ENCODE results near the gene CBLB.

Gene CBLB

DNA sequence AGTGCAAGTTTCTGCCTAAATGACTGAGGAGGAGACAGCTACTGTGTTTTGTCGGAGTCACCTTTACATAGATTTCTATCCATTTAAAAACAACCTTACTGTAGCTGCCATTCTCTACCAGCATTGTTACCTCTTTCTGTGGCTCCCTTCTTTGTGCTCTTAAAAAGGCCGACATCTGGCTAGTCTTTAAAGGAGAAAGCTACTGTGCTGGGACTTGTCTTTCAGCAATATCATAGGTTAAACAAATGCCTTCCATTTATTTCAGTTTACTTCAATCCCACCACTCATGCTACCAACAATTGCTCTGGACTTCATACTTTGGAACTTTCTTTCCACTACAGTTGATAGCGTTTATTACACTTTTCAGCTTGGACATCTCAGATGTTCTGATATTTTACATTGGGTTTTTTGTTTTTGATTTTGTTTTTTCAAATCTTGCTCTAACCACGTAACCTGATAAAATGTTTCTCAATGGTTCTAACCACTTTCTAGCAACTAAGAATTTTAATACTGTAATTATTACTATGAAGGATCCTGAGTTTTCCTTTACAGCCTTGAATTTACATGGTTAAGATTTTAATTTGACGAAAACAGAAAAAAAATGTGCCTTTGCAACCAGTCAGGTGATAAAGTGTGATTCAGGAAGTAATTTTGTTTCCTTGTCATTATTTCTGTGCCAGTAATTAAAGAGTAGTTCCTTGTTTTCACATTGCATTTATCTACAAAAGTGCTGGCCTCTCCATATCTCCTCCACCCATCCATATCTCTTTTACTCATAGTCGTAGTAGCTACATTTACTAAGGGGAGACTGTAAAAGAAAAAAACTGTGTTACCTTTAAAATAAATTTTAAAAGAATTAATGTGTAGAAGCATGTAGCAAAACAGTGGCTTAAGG, 1.3 kb upstream of the CBLB start:
- no peak for DNase-seq (ENCODE audit: low read depth in 2 of 2)

DNA sequence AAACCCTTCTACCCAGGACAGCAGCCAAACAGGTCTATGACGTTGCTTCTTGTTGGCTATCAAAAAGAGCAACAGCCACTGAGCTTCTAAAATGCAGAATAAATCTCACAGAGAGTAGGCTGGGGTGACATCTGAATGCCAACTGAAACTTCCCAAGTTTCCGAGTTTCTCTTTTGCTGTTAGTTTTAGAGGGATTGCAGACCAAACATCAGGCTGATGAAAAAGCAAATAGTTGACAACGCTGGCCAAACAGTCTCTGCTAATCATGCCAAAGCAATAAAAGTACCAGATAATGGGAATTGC, 670 bp upstream of the CBLB start:
- DNase-seq (ENCODE audit: low read depth in 2 of 2), result no peak

DNA sequence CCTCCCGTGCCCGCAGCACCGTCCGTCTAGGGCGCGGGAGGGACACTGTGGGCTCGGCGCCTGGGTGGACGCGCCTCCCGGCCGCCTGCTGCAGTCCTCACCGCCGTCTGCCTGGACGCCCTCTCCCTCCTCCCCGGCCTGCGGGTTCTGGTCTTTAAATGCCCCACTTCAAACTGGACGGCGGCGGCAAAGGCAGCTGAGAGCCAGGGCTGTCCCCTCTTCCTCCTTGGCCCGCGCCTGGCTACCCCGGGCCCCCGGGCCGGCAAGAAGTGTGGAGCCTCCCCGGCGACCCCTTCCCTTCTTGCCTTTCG, 426 bp downstream of the CBLB start:
- no peak for DNase-seq (ENCODE audit: low read depth in 2 of 2)

DNA sequence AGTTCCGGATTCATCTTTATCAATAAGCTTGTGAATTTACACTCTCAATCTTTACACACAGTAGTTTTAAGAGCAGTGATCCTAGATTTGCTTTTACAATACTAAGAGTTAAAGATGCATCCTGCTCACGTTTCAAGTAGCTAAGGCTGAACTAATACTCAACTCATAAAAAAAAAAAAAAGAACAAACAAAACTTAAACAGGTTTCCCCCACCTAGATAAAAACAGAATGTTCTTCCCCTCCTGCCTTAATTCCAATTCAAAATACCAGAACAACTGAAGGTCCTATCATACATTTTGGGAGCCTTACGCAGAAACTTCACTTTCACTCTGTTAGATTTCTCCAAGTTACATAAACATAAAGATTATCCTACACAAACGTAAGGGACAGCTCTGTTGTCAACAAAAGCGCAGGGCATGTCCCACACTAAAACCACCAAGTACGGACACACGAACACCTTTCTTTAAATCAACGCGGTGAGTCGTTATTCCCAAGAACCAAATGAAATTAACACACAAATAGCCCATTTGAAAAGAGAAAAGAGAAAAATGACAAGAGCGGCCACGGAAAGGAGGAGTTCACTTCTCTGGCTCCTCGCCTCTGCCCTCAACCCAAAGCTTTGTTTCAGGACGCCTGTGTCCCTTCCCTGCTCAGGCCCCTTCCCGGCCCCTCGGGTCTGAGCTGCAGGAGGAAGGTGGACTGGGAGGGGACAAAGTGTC, 941 bp downstream of the CBLB start:
- DNase-seq (ENCODE audit: low read depth in 2 of 2), result no peak

DNA sequence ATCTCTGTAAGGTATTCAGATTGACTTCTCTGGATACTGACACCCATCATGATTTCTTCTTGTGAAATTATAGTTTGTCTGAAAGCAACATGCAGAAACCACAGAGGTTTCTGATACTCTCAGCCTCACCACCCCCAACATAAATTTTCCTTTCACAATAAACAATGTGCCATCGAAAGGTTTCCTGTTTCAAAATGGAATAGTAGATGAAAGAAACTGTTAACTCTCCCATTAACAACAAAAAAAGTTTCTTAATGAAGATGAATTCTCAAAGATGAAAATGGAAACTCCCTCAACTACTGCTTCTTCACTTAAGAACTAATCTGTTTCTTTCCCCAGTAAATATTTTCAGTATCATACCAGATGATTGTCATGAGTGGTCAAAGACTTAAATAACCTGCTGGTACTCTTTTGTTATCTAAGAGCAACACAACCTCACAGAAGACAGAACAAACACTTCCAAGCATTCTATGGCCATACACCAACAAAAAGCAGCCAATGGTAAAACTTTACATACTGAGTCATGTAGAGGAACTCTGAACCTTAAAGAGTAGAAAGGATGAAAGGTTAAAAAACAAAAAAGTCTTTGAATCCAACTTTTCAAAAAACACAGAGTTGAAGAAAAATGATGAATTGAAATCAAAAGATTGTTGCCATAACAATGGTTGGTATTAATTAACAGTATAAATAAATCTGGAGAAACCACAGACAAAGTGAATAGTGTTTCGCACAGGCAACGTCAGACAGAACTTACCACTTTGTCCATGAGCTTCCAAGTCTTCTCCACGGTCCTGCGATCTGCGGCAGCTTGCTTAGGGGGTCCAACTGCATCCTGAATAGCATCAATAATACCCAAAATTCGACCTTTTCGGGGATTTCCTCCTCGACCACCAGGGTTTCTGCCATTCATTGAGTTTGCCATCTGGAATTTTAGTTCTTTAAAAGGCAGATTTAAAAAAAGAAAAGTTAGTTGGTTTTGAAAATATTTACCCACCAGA, 1.9 kb downstream of the CBLB start:
- DNase-seq (ENCODE audit: low read depth in 2 of 2), result no peak

DNA sequence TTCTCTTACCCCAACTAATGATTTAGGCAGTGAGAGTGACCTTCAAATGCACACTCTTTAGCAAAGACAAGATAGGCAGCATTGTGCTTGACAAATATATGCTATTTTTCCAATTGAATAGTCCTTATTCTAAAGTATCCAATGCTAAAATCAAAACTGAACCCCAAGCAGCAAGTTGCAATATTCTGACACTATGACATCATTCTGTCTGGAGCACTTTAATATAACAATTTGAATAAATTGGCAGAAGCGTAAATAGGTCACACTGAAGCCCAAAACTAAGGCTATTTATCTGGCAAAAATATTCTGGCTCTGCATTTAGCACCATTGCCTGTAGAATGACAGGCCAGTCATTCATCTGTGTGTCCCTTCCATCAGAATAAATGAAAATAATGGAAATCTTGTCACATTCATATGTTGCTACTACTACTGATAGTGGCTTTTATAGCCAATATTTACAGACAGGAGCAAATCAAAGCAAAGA, 2.9 kb downstream of the CBLB start:
- DNase-seq (ENCODE audit: low read depth in 2 of 2), result no peak

DNA sequence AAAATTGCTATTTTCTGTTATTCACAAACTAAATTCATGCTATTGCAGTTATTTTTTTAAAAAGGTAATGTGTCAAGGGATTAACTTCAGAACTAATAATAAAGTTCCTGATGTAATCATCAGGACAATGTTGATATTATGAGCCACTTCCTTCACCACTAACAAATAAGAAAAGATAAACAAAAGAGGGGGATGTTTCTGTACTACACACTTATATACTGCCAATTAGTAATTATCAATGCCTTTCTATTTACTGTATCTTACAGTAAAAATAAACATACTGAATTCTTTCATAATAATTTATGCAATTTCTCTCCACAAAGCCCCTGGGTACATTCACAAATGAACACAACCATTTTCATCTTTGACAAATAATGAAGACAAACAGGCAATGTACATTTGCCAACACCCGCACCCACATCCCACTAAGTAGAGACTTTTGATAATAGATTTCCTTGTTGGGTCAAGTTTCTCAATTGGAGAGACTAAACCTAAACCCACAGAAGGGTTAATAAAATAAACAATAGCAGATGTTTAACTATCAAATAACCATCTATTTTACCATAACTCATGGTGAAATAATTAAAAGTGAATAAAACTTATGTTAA, 3.7 kb downstream of the CBLB start:
- DNase-seq (ENCODE audit: low read depth in 2 of 2), result no peak

DNA sequence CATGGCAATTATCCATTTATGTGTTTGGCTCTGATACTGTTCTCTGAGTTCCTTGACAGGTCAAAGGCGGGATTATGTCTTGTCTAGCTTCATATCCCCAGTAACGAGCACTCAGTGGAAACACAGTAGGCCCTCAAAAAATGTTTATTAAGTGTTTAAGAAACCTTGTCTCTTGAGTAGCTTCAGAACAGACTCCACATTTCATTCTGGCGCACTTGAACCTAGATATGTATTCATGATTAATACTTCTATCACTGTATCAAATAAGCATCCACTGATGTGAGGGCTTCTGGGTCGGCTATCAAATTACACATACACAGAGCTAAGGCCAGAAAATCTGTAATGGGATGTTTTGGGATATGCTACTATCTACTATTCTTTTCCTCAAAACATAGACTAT, 4.6 kb downstream of the CBLB start:
- DNase-seq (ENCODE audit: low read depth in 2 of 2), result no peak

DNA sequence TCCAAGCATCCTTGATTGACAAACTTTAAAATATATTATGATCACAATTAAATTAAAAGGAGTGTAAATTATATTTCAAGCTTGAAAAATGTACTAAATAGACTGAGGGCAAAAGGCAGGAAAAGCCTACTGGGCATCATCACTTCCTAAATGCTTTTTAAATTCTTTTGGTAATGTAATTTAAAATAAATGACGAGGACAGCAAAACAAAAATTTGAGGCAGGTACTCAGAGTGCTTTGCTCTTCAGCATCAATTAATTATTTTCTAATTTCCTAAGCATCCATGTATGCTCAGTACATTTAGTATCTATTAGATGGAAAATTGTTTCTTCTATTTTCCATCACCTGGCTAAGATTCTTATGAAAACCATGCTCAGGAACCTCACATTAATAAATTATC, 5.2 kb downstream of the CBLB start:
- no peak for DNase-seq (ENCODE audit: low read depth in 2 of 2)

DNA sequence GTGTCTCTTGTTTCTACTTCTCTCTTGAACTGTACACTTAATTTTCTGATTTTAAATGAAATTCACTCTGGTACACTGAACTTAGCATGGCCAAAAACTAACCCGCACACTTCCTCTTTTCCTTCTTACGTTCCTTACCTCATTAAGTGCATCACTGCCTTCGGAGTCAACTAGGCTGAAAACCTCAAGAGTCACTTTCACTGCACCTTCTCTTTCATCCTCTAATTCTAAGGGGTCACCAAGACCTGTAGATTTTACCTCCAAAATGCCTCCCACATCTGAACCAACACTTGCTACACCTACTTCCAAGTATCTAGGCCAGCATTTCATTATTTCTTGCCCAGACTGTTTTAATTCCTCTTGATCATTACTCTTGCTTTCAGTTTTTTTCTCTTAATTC, 6.6 kb downstream of the CBLB start:
- no peak for DNase-seq (ENCODE audit: low read depth in 2 of 2)

DNA sequence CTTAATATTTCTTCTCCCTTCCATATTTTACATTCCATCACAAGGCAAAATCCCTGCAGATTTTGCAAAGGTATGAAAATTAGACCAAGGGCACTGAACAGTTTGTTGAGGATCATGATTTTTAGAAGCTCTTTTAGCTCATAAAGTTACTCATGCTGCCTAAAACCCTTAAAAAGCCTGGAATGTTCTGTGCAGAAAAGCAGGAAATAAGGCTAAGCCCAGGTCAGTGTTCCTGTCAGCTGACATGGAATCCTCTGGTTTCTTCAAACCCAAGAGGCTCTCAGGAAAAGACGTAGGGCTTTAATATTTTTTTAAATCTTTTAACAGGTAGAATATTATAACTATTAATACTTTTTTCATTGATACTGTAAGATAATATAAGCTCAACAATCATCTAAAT, 8.2 kb downstream of the CBLB start:
- DNase-seq (ENCODE audit: low read depth in 2 of 2), result no peak

DNA sequence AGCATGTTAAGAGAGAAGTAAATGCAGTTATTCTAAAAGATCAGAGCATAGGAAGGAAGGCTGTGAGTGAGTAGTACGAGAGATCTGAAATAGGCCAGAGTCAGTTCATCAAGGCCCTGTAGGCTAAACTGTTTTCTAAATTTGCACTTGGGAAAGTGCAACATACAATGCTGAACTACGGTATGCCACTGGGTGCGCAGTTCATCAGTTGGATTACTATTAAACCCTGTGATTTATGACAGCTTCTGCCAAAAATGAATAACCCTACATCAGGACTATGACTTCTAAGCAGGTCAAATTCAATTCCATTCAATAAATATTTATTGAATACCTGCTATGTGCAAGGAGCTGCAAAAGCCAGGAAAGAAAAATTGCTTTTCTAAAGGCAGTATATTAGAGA, 10.8 kb downstream of the CBLB start:
- DNase-seq (ENCODE audit: low read depth in 2 of 2), result no peak

DNA sequence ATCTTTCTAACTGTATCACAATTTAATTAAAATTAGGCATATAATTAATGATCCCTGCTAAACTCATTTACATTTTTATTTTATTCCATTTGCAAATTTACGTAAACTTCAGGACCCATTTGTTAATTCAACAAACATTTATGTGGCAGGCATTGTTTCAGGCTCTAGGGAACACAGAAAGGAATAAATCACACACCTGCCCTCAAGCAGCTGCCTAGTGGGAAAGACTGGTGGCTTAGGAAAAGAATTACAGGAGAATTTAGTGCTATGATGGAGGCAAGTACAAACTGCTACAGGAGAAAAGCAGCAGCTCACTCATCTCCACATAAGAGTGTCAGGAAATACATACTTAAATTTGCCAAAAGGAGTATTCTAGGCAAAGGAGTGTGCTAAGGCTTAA, 11.2 kb downstream of the CBLB start:
- no peak for DNase-seq (ENCODE audit: low read depth in 2 of 2)

DNA sequence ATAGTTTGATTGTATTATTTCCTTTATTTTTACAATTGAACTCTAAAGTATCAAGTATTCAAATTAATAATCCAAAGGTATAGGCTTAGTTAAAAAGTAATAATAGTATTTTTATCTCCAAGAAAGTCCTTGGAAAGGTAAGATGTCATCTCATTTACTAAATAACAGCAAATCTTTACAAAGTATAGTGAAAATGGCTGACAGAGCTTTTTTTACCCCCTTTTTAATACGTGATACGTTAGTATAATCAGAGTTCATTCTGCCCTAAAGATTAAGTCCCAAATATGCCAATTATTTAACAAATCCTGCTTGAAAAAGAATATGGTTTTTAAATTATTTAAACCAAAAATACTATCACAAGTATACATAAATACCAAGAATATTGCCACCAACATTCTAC, 12.2 kb downstream of the CBLB start:
- no peak for DNase-seq (ENCODE audit: low read depth in 2 of 2)

DNA sequence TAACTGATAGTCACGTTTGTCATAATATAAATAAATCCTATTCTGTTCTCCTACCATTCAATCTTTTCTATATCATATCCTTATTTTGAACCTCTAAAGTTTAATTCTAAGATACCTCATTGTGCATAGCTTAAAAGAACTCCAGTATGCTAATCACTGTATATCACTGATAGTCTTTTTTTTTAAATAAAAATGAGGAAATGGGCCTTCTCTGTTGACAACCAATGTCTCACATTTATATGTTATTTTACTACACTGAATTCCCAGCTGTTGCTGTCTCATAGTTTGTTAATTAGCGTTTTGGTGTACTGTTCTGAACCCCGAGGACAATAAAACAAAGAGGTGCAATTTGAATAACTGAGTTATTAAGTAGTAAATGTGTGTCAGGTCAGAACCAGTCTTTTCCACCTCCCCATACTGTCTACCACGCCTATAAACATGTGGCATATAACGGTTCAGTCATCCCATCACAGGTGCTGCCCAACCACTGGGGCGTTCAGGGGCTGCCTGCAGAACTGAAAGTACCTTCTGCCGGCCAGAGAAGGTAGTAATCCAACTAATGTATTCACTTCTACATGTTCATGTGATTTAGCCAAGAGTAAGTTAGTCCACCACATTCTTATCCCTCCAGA, 14.9 kb downstream of the CBLB start:
- DNase-seq (ENCODE audit: low read depth in 2 of 2), result no peak

DNA sequence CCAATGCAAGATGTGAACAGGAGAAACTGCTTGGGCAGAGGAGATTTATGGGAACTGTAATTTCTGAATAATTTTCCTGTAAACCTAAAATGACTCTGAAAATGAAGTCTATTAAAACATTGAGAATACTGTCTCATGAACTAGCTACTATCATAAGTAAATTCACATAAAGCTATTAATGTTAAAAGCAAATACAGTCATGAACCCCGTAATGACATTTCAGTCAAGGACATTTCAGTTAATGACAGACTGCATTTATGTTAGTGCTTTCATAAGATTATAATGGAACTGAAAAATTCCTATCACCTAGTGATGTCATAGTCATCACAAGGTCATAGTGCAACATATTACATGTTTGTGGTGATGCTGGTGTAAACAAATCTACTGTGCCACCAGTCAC, 17.2 kb downstream of the CBLB start:
- DNase-seq (ENCODE audit: low read depth in 2 of 2), result no peak

DNA sequence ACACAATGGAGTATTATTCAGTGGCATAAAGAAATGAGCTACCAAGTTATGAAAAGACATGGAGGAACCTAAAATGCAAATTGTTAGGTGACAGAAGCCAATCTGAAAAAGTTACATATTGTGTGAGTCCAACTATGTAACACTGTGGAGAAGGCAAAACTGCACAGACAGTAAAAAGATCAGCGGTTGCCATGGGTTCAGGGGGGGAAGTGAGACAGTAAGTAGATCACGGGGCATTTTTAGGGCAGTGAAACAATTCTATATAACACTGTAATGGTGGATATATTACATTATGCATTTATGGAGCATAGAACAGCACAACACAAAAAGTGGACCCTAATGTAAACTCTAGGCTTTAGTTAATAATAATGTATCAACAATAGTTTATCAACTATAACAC, 17.6 kb downstream of the CBLB start:
- no peak for DNase-seq (ENCODE audit: low read depth in 2 of 2)

DNA sequence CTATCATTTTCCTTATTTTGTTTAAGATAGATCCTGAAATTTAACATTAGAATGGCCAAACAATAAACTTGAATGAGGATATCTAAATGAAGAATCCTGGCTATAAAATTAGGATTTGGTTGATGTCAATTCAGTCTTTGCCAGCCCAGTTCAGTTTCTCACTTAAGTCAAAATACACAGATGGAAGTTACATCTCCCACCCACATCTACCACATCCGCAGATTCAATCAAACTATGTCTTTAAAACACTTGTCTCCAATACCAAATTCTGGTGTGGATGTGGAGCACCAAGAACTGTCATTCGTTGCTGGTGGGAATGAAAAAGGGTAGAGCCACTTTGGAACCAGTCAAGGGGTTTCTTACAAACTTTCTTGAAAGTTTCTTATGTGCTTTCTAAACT, 18.2 kb downstream of the CBLB start:
- no peak for DNase-seq (ENCODE audit: low read depth in 2 of 2)

DNA sequence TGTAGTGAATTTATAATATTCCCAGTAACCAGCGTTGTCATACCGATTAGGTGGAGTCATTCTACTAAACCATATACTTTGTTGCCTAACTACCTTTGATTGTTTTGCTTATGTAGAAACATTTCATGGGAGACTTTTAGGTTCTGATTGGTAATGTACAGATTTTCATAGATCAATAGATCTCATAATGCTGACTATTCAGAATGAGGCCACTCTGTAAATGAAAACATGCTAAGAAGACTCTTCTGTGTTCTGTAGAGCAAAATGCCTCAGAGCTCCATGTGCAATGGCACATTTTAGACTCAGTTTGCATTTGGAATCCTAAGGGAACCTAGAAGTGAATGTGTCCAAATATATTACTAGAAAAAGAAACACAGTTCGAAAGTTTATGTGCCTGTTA, 20.0 kb downstream of the CBLB start:
- DNase-seq (ENCODE audit: low read depth in 2 of 2), result no peak

DNA sequence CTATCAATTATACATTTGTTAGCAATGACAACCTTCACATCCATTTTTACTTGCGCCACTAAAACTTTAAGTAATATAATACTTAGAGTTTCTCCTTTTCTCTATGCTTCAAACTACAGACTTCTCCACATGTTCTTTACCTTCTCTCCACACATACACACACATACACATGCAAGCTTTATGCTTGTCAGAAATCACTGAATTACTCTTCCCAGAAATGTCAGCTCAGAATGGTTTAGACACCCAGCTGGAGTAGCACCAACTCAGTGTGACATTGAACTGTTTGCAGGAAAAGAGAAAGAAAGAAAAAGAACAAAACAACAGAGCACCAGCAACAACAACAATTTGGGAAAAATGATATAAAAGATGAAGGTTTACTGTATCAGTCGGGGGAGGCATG, 20.9 kb downstream of the CBLB start:
- DNase-seq (ENCODE audit: low read depth in 2 of 2), result no peak

DNA sequence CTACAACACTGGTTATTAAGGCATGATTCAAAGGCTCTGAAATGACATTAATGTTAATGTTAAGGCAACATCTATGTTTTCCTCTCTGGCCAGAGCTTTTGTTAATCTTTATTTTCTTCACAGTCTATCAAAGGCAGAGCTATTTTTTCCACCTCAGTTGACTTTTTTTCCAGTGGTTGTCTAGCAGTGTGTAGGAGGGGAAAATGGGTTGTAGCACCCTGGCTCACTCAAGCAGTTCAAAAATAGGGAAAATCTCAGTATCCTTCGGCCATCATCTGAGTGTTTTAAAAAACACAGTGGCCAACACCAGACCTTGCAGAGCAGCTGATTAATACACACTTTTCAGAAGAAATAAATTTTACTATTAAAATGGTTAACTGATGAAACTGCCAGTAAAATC, 21.4 kb downstream of the CBLB start:
- DNase-seq (ENCODE audit: low read depth in 2 of 2), result no peak

DNA sequence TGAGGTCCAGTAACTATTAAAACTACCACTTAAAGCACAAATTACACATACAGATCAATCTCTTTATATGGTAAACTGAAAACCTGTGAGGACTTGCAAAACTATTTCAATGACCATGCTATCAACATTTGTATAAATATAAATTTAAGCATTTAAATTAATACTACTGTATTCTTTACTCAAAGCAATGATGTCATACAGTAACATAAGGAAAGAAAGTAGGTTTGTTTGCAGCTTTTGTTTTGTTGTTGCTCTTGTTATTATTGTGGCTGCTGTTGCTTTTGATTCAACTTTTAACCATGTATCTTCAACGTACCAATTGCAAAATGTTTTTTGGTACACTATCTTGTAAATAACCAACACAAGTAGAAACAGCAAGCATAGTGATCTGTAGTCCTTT, 22.0 kb downstream of the CBLB start:
- no peak for DNase-seq (ENCODE audit: low read depth in 2 of 2)
